Thymus (tissue), 11 donors: ENCODE data around the gene TRAM2. TPM values are rescaled to one million over a fixed set of nuclear protein-coding genes. Genes with fewer than 3 reads are reported as not detected.

ENCODE experiments used
- DNase-seq, 9 donors: peaks; one replicate each; pipeline ENCODE4 v3.0.0-alpha.2; 2013; ENCODE audit warnings: low spot score in 9 of 9, low read depth in 6 of 9, missing footprints in 1 of 9
- H3K27ac ChIP-seq, 2 donors: one replicate each; pipeline ENCODE4 v1.5.1; 2013; ENCODE audit warnings: control low read depth in 1 of 2, low read depth in 1 of 2, low read length in 1 of 2, mild to moderate bottlenecking in 1 of 2, moderate library complexity in 1 of 2
- H3K27me3 ChIP-seq, 2 donors: one replicate each; pipeline ENCODE4 v1.5.1; 2013; ENCODE audit warnings: low read length in 1 of 2; ENCODE audit not compliant: control insufficient read depth in 2 of 2, insufficient read depth in 1 of 2
- H3K36me3 ChIP-seq, 2 donors: one replicate each; pipeline ENCODE4 v1.5.1; 2013; ENCODE audit warnings: low read length in 1 of 2, mild to moderate bottlenecking in 1 of 2, moderate library complexity in 1 of 2; ENCODE audit not compliant: control insufficient read depth in 2 of 2, insufficient read depth in 2 of 2
- H3K4me1 ChIP-seq, 2 donors: one replicate each; pipeline ENCODE4 v1.5.1; 2013; ENCODE audit warnings: low read length in 2 of 2; ENCODE audit not compliant: control insufficient read depth in 2 of 2, insufficient read depth in 2 of 2
- H3K4me3 ChIP-seq, 2 donors: one replicate each; pipeline ENCODE4 v1.5.1; 2013; ENCODE audit warnings: low read length in 2 of 2, control low read depth in 1 of 2, mild to moderate bottlenecking in 1 of 2
- H3K9me3 ChIP-seq, 2 donors: one replicate each; pipeline ENCODE4 v1.5.1; 2013; ENCODE audit warnings: low read length in 1 of 2, mild to moderate bottlenecking in 1 of 2; ENCODE audit not compliant: control insufficient read depth in 2 of 2, insufficient read depth in 1 of 2
- WGBS: extraction: QIAGEN DNeasy Blood & Tissue Kit; methylation state at CpG from one replicate; pipeline ENCODE4 v1.1.7; 2013; 5-methylcytosine and 5-hydroxymethylcytosine counted together
- polyA plus RNA-seq: library from polyadenylated mRNA; stranded (reverse); fragments of 200-250 nt; gene quantifications from one replicate; pipeline ENCODE4 v1.2.3, GENCODE V29; 2013
- total RNA-seq: library from RNA; stranded (reverse); fragments of 120-200 nt; gene quantifications from one replicate; pipeline ENCODE4 v1.2.4, GENCODE V29; 2013
- donor health status: healthy.

The TRAM2 gene
- total and polyA plus RNA-seq, 2 donors, result 3.1 to 3.4 TPM

DNA sequence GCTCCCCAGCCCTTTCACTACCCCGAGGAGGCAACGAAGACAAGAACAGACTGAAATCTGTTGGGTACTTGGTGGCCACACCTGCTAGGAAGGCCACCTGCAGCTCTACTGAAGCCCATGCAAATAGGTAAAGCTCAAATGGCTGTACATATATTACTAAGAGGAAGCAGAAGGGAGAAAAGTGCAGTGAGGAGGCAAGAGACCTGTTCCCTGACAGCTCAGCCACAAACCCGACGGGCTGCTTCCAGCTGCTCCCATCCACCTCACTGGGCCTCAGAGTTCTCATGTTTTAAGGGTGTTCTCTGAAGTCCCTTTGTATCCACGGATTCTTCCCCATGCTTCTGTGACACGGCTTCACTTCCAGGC lies 24.6 kb downstream of the TRAM2 start:
- H3K9me3 ChIP-seq, result no peaks in the 10 kb centered on the region
- no peak overlapping the region for H3K27ac ChIP-seq
- no peaks in the 10 kb centered on the region for H3K36me3 ChIP-seq
- H3K27me3 ChIP-seq, result no peaks in the 10 kb centered on the region
- no peak for DNase-seq
- 74% methylated on average over 6 of the region's 6 CpGs for WGBS
- H3K4me1 ChIP-seq, result peaks cover 0 to 2% of the 10 kb centered on the region in 2 donors
- no peak overlapping the region for H3K4me3 ChIP-seq

GRCh38 chr6:52551483-52552277 lies 25.2 kb downstream of the TRAM2 start:
- no peak overlapping the region for H3K27ac ChIP-seq
- H3K36me3 ChIP-seq, result no peaks in the 10 kb centered on the region
- H3K4me3 ChIP-seq, result no peak overlapping the region
- WGBS, result 84% methylated on average over 13 of the region's 13 CpGs
- H3K4me1 ChIP-seq, result peaks cover 0 to 2% of the 10 kb centered on the region in 2 donors
- no peak for DNase-seq
- H3K9me3 ChIP-seq, result no peaks in the 10 kb centered on the region
- H3K27me3 ChIP-seq, result no peaks in the 10 kb centered on the region

DNA sequence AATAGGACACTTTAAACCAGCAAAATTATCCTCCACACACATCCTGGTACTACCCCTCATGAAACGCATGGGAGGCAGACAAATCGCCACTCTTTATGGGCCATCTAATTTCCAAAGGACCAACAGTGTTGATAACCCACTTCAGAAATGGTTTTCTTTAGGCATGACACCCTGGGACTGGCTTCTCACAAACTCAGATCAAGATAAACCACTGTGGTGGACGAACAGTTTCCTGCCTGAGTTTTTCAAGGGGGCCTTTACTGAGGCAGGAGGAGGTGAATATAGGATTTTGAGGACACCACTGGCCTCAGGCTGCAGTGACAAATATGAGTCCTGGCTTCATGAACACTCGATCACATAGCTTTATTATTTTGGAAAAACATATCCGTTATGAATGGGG lies 26.0 kb downstream of the TRAM2 start:
- 78% methylated on average over 5 of the region's 5 CpGs for WGBS
- H3K27me3 ChIP-seq, result no peaks in the 10 kb centered on the region
- no peaks in the 10 kb centered on the region for H3K36me3 ChIP-seq
- no peaks in the 10 kb centered on the region for H3K9me3 ChIP-seq
- no peak for DNase-seq
- H3K4me3 ChIP-seq, result no peak overlapping the region
- no peak overlapping the region for H3K27ac ChIP-seq
- H3K4me1 ChIP-seq, result peaks cover 0 to 2% of the 10 kb centered on the region in 2 donors

DNA sequence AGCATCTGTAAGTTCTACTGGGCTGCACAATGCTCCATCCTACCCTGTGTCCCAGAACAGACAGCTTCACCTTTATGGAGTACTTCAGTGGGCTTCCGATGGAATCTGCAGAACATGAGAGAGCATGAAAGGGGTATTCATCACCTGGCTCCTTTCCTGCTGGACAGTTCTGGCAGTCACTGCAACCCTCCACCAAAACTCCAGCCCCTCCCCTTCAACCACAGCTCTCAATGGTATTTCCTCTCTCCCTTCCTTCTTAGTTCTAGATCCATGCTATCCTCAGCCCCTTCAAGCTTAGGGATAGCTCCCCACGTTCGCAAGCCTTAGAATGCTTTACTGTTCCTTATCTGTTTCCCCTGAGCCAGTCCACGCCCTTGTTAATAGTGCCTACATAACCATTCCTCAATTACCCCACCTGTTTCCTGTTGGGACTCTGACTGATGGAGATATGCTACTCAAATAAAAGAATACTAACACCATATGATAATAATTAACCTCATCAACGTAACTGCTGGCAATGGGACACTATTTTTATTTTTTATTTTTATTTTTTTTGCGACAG lies 26.8 kb downstream of the TRAM2 start:
- no peaks in the 10 kb centered on the region for H3K36me3 ChIP-seq
- H3K9me3 ChIP-seq, result no peaks in the 10 kb centered on the region
- WGBS, result 88% methylated on average over 6 of the region's 6 CpGs
- H3K27me3 ChIP-seq, result no peaks in the 10 kb centered on the region
- peaks cover 0 to 2% of the 10 kb centered on the region in 2 donors for H3K4me1 ChIP-seq
- no peak overlapping the region for H3K27ac ChIP-seq
- no peak overlapping the region for H3K4me3 ChIP-seq
- no peak for DNase-seq

DNA sequence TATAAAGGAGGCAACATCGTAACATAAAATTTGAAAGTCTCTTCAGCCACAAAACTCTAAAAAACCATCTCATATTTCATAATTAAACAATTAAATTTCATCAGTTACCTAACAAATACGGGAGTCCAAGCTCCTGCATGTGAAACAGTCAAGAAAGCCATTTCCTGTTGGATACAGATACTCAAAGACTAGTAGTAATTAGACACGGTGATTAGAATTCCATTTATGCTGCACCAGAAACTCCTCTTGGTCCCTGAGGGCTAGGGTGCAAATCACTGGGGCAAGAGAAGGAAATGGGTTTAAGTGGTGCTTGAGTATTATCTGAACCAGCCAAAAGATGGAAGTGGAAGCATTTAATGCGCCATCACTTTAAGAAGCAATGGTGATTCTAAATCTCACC lies 27.4 kb downstream of the TRAM2 start:
- peaks cover 0 to 2% of the 10 kb centered on the region in 2 donors for H3K4me1 ChIP-seq
- H3K27ac ChIP-seq, result no peak overlapping the region
- no peak for DNase-seq
- H3K9me3 ChIP-seq, result no peaks in the 10 kb centered on the region
- H3K27me3 ChIP-seq, result no peaks in the 10 kb centered on the region
- no peak overlapping the region for H3K4me3 ChIP-seq
- WGBS, result 96% methylated on average over 4 of the region's 4 CpGs
- no peaks in the 10 kb centered on the region for H3K36me3 ChIP-seq

GRCh38 chr6:52548999-52549398 lies 27.9 kb downstream of the TRAM2 start:
- peaks cover 0 to 2% of the 10 kb centered on the region in 2 donors for H3K4me1 ChIP-seq
- 98% methylated on average over 5 of the region's 5 CpGs for WGBS
- H3K36me3 ChIP-seq, result no peaks in the 10 kb centered on the region
- no peak overlapping the region for H3K4me3 ChIP-seq
- no peak overlapping the region for H3K27ac ChIP-seq
- no peaks in the 10 kb centered on the region for H3K9me3 ChIP-seq
- no peaks in the 10 kb centered on the region for H3K27me3 ChIP-seq
- no peak for DNase-seq

DNA sequence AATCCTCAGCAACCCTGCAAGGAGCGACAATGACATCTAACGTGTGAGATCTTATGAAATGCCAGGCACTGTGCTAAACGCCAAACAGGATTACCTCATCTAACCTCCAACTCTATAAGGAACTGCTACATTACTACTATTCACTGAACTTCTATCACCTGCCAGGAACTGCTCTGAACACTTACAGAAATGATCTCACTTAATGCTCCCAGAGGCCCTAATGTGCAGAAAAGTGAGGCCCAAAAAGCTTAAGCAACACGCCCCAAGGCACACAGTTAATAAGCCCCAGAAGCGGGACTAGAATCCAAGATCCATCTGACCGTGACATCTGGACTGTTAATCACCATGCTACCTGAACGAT lies 28.5 kb downstream of the TRAM2 start:
- WGBS, result 97% methylated on average over 7 of the region's 7 CpGs
- H3K27ac ChIP-seq, result no peak overlapping the region

GRCh38 chr6:52547647-52548352 lies 29.1 kb downstream of the TRAM2 start:
- Histone ChIP-seq H3K36me3 (no peaks in the 10 kb centered on the region), H3K4me1 (peaks cover 0 to 2% of the 10 kb centered on the region in 2 donors), H3K4me3 (no peak overlapping the region), H3K27me3 (no peaks in the 10 kb centered on the region), H3K27ac (no peak overlapping the region), H3K9me3 (no peaks in the 10 kb centered on the region)
- 95% methylated on average over 9 of the region's 9 CpGs for WGBS
- DNase-seq, result no peak

More for the DNA sequence above, 28.5 kb downstream of the TRAM2 start:
- H3K27me3 ChIP-seq, result no peaks in the 10 kb centered on the region
- no peaks in the 10 kb centered on the region for H3K9me3 ChIP-seq
- no peak for DNase-seq
- H3K36me3 ChIP-seq, result no peaks in the 10 kb centered on the region
- H3K4me1 ChIP-seq, result peaks cover 0 to 2% of the 10 kb centered on the region in 2 donors
- no peak overlapping the region for H3K4me3 ChIP-seq

GRCh38 chr6:52546678-52547077 lies 30.2 kb downstream of the TRAM2 start:
- no peaks in the 10 kb centered on the region for H3K27me3 ChIP-seq
- H3K36me3 ChIP-seq, result no peaks in the 10 kb centered on the region
- H3K4me3 ChIP-seq, result no peak overlapping the region
- H3K27ac ChIP-seq, result no peak overlapping the region
- no peaks in the 10 kb centered on the region for H3K9me3 ChIP-seq
- peaks cover 0 to 2% of the 10 kb centered on the region in 2 donors for H3K4me1 ChIP-seq
- 93% methylated on average over 3 of the region's 3 CpGs for WGBS
- no peak for DNase-seq
